ENCODE data around the gene ARID1B.

Gene ARID1B

DNA sequence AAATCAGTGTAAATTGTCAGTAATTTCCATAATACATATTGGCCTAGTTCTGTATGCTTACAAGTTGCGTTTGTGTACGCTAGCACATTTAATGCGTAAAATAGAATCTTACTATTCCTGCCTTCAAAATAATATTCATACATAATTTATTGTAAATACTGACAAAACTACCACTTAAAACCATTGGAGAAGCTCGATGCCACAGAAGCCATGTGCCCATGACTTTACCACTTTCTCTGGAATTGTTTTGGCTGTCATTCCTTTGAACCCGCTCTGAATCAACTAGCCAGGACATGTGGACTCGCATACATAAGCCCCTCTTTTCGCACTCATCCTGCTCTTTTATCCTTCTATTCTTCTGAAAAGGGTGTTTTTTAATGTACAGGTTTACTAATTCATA lies 394.6 kb downstream of the ARID1B start:
- no peak for DNase-seq

DNA sequence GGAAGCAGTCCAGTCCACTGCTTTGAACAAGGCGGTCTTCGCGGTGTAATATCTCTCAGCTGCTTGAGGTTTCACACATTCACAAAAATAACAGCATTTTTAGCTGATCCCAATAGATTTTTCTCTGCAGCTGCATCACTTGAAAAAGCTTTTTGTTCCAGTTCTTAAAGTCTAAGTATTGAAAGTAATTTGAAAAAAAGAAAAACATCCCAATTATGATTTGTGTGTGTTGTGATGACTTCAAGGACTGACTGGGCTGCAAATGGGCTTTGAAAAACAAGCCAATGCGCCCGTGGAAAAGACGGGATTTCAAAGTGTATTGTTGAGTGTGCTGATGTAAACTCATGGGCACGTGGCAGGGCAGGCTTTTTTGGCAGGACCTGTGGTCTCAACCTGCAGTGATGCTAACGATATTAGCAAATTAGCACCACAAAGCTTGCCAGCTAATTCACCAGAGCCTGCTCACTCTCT lies 395.1 kb downstream of the ARID1B start:
- no peak for DNase-seq

DNA sequence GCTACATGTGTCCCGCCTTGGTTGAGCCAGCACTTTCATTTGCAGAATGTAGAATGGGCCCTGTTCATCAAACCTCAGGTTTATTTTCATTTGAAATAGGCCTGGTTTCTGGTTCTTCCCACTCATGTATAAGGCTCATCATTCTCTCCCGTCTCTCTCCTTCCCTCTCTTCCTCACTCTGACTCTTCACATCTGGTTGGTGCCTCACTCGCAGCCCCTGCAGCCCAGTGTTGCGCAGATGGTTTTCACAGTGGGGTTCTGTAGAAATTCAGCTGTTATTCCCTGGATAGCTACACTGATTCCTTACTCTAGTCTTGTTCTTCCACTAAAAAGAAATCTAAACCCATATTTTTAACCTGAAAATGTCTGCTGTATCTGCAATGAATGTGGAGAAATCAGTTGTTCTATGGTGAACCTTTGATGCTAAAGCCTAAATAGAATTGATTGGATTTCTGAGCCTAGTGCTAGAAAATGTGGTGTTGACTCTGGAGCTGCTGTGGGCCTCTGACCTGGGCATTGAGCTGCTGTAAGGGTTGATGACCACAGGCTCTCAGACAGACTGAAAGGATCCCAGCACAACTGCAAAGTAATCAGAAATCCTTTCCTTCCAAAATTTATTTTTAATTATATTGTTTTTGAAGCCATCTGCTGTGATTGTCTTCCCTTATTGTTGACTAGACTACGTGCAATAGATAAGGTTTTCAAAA lies 395.8 kb downstream of the ARID1B start:
- DNase-seq: no peak

DNA sequence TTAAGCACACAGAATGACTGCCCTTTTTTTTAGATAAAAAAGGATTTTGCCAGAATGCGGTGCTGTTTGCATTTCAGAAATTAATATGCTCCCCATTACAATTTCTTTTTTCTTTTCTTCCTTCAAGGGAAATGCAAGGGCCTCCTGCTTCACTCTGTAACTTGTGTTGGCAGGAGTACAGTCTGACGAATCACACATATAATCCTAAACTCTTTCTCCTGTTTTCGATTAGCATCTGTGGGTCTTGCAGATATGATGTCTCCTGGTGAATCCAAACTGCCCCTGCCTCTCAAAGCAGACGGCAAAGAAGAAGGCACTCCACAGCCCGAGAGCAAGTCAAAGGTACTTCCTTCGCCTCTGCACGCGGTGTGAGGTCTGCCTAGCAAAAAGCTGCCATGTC lies 396.6 kb downstream of the ARID1B start:
- DNase-seq: no peak

DNA sequence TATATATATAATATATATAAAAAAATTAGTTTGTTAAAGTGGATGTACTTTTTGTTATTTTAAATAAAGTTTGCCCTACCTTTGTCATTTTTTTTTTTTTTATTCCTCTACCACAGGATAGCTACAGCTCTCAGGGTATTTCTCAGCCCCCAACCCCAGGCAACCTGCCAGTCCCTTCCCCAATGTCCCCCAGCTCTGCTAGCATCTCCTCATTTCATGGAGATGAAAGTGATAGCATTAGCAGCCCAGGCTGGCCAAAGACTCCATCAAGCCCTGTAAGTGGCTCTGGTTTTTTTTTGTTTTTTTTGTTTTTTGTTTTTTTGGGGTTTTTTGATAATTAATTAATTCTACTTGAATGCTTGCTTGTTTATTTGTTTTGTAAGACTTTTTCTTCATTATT lies 397.6 kb downstream of the ARID1B start:
- no peak for DNase-seq

DNA sequence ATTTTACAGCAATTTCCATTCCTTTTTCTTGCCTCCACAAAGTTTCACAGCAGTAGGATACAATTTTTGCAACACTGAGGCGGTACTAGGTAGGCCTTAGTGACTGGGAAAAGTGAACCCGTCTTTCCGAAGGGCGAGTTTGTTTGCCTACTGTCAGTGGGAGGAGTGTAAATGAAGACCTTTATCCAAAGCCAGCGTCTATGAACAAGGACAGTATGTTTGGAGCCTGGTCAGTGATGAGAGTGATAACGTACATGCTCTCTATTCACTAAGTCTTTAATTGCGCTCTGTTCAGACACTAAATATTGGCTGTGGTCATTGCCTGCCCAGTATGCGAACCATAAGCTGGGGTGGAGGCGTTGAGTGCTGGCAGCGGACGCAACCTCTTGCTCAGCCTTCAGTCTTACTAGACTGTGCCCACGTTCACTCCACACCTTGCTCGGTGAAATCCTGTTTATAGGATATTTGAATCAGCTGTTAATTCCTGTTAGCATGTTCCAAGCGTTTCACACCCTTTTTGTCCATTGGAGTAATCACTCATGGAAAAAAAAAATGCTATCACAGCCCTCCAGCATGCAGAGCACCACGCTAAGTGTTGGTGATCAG lies 400.7 kb downstream of the ARID1B start:
- no peak for DNase-seq

DNA sequence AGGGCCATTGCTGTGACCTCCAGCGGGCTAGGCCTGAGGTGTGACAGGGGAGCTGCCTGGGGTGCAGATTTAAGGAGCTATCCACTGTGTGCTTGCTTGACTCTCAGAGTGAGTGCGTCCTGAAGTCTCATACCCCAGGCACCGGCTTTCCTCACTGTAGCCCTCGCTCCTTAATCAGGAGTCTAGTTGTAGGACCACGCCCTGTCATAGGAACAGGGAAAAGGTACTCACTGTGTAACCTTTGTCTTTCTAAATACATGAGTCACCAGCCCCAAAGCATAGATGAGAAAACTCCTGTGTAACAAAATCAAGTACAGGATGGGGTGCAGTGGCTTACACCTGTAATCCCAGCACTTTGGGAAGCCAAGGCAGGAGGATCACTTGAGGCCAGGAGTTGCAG lies 404.5 kb downstream of the ARID1B start:
- no peak for DNase-seq

DNA sequence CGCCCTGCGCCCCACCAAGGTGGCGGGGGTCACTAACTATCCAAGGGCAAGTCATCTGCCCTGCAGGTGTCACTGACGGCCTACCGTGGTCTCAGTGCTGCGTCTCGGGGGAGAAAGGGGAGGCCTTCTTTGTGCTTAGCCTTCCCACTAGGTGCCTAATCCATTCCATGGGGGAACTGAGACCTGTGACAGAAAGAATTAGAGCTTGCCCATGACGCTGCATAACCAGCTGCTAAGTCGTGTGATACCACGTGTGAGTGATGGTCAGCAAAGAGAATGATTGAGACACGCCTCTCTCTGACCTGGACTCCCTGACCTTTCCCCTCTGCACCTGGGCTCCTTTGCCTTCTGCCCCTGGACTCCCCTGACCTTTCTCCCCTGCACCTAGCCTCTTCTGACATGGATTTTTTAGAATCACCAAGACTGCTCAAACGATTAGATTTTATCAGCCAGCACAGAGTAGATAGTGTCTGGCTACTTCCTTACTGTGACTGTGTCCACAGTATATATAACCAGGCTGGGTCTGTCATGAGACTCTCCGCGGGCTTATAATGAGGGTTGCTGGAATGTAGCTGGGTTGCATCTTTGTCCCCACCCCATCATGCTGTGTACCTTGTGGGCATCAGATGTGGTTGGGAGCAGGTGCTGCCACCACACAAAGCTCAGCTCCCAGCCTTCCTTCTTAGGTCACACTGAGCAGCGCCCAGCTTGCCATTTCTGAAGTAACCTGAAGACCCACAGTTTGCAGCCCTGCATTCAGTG lies 405.5 kb downstream of the ARID1B start:
- no peak for DNase-seq

DNA sequence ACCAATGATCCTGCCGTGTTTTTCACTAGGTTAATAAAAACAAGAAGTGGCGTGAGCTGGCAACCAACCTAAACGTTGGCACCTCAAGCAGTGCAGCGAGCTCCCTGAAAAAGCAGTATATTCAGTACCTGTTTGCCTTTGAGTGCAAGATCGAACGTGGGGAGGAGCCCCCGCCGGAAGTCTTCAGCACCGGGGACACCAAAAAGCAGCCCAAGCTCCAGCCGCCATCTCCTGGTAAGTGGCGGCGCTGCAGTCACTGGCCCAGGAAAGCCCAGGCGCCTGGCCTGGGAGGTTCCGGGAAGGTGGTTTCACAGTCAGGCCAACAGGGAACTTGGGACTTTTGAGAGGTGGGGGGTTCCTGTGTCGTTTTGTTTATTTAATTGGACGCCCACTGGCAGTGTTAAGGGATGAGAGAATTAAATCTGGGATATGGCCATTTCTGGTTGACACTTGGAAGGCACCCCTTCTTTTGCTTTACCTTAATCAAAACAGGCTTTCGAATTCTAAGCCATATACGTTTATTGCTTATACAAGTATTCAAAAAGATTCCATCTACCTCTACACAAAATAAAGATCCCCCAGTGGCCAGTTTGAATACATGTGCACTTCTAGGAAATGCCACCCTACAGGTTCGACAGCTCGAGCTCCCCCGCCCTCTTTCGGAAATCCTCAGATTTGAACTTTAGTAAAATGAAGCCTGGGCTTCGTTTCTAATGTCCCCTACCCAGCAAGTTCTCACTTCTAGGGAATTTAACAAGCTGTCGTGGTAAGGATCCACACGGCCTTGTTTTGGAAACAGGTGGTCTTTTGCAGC lies 407.2 kb downstream of the ARID1B start:
- DNase-seq: peak; percentile 44

DNA sequence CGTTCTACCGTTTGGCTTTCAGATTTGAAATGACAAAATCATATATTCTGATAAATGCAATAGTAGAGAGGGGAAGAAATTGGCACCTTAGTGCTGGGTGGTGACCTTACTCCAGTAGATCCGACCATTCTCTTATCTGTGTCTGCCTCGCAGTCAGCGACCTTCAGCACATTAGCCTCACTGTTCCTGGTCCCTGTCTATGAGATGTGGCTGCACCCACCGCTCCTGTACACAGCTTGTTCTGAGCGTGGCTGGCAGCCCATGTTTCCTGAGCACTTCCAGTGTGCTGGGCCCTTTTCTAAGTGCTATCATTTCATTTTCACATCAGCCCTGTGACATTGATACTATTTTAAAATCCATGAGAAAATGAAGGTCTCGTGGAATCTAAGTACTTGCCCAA lies 408.0 kb downstream of the ARID1B start:
- DNase-seq: no peak

DNA sequence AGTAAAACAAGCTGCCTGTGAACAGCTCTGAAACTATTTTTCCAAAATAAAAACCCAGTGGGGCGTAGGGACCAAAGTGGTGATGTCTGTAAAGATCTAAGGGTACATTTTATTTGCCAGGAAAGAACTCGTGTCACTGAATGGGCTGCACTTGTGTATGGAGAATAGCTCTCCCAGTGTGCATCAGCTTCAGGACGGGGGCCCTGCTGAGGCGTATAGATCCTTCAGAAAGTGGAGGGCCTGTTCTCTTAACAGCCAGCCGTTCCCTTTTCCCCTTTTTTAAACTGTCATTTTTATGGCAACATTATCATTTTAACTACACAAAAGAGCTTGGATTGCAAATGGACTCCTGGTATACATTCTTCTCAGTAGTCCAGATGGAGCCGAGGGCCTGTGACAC lies 408.8 kb downstream of the ARID1B start:
- no peak for DNase-seq

DNA sequence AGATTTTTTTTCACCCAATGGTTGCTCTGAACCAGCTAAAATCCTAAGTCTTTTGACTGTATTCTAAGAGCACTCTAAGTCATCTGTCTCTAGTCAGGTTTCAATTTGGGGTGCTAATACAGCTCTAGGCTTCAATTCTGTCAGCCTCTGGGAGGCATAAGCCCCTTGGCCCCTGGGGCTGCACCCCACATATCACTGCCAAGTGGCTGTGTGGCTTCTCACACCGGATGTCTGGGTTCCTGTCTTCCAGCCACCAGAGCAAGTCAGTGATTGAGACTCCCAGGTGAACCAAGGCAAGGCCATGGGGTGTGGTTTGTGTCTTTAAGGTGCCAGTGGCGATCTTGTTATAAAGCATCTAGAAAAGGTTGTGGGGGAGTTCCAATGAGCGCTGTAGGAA lies 409.6 kb downstream of the ARID1B start:
- no peak for DNase-seq

DNA sequence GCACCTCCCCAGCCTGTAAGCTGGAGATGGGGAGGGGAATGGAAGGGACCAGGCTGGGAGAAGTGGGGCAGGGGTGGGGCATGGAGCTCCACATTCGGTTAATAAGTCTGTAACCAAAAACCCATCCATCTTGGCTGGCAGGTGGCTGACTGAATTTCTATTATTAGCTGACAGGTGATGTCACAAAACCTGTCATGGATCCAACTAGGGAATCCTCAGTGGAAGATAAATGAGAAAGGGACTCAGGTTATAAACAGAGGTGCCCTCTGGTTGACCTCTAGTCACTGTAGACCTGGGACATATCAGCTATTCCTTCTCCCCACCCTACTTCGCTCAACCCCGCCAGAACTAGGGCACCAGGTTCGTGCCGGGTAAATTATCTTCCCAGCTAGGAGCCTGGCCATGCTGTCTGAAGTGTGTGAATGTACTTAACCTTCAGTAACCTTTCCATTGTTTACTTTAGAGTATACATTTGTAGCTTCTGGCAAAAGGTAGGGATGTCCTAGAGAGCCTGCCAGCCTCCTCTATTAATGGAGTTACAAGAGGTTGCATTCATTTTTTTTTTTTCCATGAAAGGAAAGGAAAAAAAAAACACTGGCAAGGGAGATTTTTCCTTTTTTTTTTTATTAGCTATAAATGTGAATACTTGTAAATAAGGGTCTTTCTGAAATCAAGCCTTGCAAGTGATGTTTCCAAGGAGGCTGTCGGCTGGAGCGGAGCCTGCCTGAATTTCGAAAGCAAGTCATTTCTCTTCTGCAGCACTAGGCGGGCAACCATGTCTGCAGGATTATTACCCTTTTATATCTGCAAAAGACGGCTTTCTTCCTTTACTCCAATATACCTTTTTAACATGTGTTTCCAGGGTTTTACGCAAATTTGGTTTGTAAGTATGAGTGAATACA lies 410.3 kb downstream of the ARID1B start:
- no peak for DNase-seq

DNA sequence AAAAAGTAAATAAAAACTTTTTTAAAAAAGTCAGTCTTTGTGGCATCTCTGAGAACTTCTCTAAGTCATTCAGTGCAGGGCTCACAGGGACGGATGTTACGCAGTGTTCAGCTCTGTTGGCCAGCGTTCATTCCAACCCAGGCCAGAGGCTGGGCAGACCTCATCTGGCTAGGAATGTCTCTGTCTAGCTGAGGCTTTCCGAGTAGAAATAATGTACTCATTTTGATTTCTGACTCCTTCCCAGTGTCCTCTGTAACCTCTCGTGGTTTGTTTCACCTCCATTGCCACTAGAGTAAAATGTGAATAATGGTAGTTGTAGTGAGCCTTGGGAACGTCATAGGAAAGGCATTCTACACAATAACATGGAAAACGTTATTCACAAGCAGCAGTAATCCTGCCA lies 411.0 kb downstream of the ARID1B start:
- no peak for DNase-seq

DNA sequence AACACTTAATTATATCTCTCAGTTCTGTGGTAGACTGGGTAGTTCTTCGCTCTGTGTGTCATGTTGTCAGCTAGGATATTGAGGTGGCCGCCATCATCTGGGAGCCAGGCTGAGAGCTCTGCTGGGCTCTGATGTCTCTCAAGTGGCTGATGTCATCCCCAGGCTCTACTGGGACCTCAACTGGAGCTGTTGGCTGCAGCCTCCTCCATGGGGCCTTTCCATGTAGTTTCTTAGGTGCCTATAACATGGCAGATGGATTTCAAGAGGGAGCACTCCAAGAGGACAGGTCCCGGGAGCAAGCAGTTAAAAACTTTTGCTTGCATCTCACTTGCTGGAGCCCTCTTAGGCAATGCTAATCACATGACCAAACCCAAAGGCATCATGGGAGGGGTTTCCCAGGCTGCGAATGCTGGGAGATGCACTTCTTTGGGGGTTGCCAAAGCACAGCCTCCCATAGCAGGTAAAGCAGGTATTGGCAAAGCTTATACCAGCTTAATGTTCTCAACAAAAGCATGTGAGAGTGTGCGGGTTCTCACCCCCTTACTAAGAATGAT lies 416.3 kb downstream of the ARID1B start:
- DNase-seq: no peak

DNA sequence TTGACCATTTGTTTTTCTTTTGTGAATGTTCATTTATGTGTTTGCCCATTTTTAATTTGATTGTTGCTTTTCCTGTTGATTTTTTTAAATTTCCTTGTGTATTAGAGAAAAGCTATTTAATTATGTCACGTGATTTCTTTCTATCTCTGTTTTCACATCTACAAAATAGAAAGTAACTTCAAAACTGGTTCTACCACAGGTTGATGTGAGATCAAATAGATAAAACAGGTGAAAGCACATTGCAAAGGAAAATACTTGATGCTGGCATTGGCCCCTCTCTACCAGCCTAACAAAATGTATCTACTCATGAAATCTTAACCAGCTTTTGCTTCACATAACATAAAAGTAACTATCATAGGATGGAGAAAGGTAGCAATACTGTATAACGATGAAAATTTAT lies 416.9 kb downstream of the ARID1B start:
- DNase-seq: no peak

DNA sequence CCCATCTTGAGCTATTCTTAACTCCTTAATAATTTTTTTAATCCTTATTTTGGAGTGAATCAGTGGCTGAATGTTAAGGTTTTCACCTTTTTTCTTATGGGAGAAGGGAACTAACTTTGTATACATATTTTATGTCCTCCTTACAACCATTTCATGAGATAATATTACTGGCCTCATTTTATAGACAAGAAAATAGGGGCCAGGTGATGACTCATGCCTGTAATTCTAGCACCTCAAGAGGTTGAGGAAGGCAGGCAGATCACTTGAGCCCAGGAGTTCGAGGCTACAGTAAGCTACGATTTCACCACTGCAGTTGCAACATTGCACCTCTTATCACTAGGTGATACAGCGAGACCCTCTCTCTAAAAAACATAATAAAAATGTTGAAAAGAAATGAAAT lies 417.5 kb downstream of the ARID1B start:
- no peak for DNase-seq

DNA sequence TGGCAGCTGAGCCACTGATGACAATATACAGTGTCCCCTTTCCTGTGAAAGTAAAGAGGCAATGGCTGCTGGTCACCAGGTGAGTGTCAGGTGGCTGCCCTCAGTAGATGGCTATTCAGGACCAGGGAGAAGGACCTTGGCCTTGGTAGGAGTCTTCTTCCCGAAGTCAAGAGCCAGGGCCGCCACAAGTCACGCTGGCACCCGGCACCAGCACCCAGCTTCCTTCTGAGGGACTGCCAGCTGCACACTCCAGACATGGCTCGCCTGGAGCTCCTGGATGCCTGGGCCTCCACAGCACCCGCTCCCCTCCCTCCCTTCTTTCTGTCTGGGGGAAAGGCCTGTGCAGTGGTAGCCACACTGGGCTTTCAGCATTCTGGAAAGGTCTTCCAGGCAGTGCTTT lies 419.2 kb downstream of the ARID1B start:
- DNase-seq: no peak

DNA sequence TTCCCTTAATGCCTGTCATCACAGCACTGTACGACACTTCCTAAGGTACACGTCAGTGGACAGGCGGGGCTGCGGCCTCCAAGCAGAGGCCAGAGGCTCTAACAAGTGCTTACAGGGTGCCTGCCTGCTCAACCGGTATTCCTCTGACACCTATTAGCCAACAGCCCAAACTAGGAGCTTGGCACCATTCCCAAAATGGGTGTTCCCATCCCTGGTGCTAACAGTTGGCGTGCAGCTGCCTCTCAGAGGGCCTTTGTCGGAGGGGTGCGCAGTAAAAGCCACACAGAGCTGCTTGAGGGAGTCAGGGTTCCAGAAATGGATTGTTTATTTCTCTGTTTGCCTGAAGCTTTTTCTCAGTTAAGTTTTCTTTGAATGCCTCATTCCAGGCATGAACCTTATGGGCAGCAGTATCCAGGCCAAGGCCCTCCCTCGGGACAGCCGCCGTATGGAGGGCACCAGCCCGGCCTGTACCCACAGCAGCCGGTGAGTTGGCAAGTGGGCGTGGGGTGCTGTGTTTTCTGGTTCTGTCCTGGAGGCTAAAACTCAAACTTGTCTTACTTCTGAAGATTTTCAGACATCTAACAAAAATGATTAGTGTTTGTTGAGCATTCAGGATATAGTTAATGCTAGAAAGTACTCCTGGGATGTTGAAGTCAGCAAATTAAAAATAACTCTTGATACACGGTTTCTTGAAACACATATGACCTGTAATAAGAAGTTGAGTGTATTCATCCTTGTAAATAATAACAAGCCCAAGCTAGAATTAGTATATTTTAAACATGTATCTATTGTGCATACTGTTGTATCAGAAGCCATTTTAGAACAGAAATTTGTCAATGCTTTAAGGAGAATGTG lies 421.5 kb downstream of the ARID1B start:
- DNase-seq: peak; percentile 70

DNA sequence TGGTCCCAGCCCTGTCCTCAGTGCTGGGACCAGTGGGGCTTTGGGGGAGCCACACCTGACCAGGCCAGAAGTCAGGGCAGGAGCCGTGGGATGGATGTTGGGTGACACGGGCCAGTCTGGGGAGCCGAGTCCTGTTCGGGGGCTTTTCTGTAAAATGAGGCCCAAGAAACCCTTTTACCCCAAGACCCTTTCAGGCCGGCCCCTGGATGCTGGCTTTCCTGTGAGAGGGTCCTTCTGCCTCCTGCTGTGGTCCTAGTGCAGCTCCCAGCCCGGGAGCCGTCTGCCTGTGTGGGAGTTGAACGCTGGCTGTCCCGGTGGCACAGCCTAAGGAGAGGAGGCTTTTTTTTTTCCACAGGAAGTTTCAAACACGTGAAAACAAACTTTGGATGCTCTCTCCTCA lies 422.9 kb downstream of the ARID1B start:
- DNase-seq: no peak

DNA sequence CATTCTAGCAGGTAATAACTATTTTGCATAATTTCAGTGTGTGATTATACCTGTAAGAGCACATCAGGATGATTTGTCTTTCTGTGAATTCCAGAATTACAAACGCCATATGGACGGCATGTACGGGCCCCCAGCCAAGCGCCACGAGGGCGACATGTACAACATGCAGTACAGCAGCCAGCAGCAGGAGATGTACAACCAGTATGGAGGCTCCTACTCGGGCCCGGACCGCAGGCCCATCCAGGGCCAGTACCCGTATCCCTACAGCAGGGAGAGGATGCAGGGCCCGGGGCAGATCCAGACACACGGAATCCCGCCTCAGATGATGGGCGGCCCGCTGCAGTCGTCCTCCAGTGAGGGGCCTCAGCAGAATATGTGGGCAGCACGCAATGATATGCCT lies 423.4 kb downstream of the ARID1B start:
- no peak for DNase-seq
